Caco-2 (cell line): ENCODE results near the gene SMARCD1. TPM values are rescaled to one million over a fixed set of nuclear protein-coding genes. Genes with fewer than 3 reads are reported as not detected.

Experiments
- BruUV-seq: library from RNA; stranded (reverse); fragments of 400-500 nt; replicated peaks from 2 replicates; lab custom pipeline; 2021; lab: Mats Ljungman, UMichigan
- CTCF ChIA-PET: fragments of 300-600 bp; sonication (Branson Sonifier 250); formaldehyde crosslinking; loops from one replicate; lab custom pipeline; 2022; ENCODE audit warnings: antibody characterized with exemption; lab: Charles Lee
- POLR2A ChIA-PET: fragments of 300-600 bp; sonication (Branson Sonifier 250); formaldehyde crosslinking; loops from one replicate; lab custom pipeline; 2022; ENCODE audit warnings: antibody characterized with exemption; lab: Charles Lee
- DNase-seq, 2 experiments: peaks; one replicate each; pipeline versions ENCODE4 v3.0.0 to v3.0.0-alpha.2; 2020 to 2022
- H3K27me3 ChIP-seq: replicated peaks from 2 replicates; pipeline ENCODE4 v1.6.0; 2011; ENCODE audit warnings: low read length; ENCODE audit not compliant: control insufficient read depth, insufficient read depth
- H3K36me3 ChIP-seq: 2 replicates; pipeline ENCODE4 v1.5.1; 2011; ENCODE audit warnings: low read length; ENCODE audit not compliant: control insufficient read depth, insufficient read depth
- H3K4me1 ChIP-seq: fragments of 250-450 bp; sonication (Bioruptor Pico); 2 replicates; pipeline ENCODE4 v1.5.1; 2020; ENCODE audit warnings: mild to moderate bottlenecking
- H3K4me3 ChIP-seq: 2 replicates; pipeline ENCODE4 v1.5.1; 2011; ENCODE audit warnings: low read depth, mild to moderate bottlenecking, control low read depth, low read length
- H3K9me3 ChIP-seq: fragments of 250-450 bp; sonication (Bioruptor Pico); 2 replicates; pipeline ENCODE4 v1.5.1; 2020; ENCODE audit warnings: mild to moderate bottlenecking, moderate library complexity
- H3K27ac Mint-ChIP-seq: one replicate; pipeline ENCODE4 v1.8.0; 2022; ENCODE audit warnings: mixed read lengths; ENCODE audit not compliant: unreplicated experiment
- H3K27me3 Mint-ChIP-seq: one replicate; pipeline ENCODE4 v1.8.0; 2022; ENCODE audit warnings: mixed read lengths; ENCODE audit not compliant: insufficient read depth, unreplicated experiment
- H3K36me3 Mint-ChIP-seq: one replicate; pipeline ENCODE4 v1.8.0; 2022; ENCODE audit warnings: mild to moderate bottlenecking, mixed read lengths; ENCODE audit not compliant: insufficient read depth, unreplicated experiment
- H3K4me1 Mint-ChIP-seq: one replicate; pipeline ENCODE4 v1.8.0; 2022; ENCODE audit warnings: low read depth, mixed read lengths; ENCODE audit not compliant: unreplicated experiment
- H3K4me3 Mint-ChIP-seq: one replicate; pipeline ENCODE4 v1.8.0; 2022; ENCODE audit warnings: mild to moderate bottlenecking, moderate library complexity, mixed read lengths; ENCODE audit not compliant: unreplicated experiment
- H3K9me3 Mint-ChIP-seq: one replicate; pipeline ENCODE4 v1.8.0; 2022; ENCODE audit warnings: mixed read lengths; ENCODE audit not compliant: unreplicated experiment
- CTCF ChIP-seq, 2 experiments: fragments of 200-600 bp in 1 of 2; IDR thresholded peaks; 1 replicate in 1 of 2; 2 replicates in 1 of 2; pipeline versions ENCODE4 v1.5.1 to v1.8.0; 2011 to 2022; ENCODE audit warnings: antibody characterized with exemption in 1 of 2, control low read depth in 1 of 2, inconsistent platforms in 1 of 2, low read depth in 1 of 2, low read length in 1 of 2, mild to moderate bottlenecking in 1 of 2, moderate library complexity in 1 of 2; ENCODE audit not compliant: insufficient read depth in 1 of 2, severe bottlenecking in 1 of 2, unreplicated experiment in 1 of 2
- intact Hi-C: fragments of 100-400 bp; cut with micrococcal nuclease; formaldehyde crosslinking; loops from one replicate; pipeline ENCODE4 v1.10.0; 2022; ENCODE audit not compliant: unreplicated experiment
- total RNA-seq: library from RNA; stranded (reverse); gene quantifications from 2 replicates; pipeline ENCODE4 v1.2.3, GENCODE V29; 2022

Gene SMARCD1
- total RNA-seq, 1 experiment from 2014 or later: 158 TPM

GRCh38 chr12:50043854-50044253 is 41.3 kb upstream of the SMARCD1 start:
- Mint-ChIP-seq H3K27ac (no peak overlapping the region), H3K4me3 (no peak overlapping the region), H3K27me3 (no peaks in the 10 kb centered on the region), H3K4me1 (peaks cover 11% of the 10 kb centered on the region), H3K36me3 (no peaks in the 10 kb centered on the region), H3K9me3 (no peaks in the 10 kb centered on the region)
- no peaks in the 10 kb centered on the region for H3K9me3 ChIP-seq
- intact Hi-C loops: no loop called here
- H3K4me3 ChIP-seq: no peak overlapping the region
- no TSS peak for BruUV-seq
- POLR2A ChIA-PET: no interaction called here
- peak in 1 of 2 experiments; percentile 17 for DNase-seq
- no peaks in the 10 kb centered on the region for H3K27me3 ChIP-seq
- no peaks in the 10 kb centered on the region for H3K36me3 ChIP-seq
- peaks cover 9% of the 10 kb centered on the region for H3K4me1 ChIP-seq
- no peak for TF ChIP-seq CTCF (IDR thresholded peaks at IDR 0.05; ENCODE audit: insufficient read depth in 1 of 2, low read depth in 1 of 2, low read length in 1 of 2, severe bottlenecking in 1 of 2, unreplicated experiment in 1 of 2)
- CTCF ChIA-PET: interaction anchor here (0.6 to 1.2 kb wide), 2 partner anchors 22 to 77 kb away, joined by 3 to 6 read pairs; no protein-coding TSS in a partner anchor

GRCh38 chr12:50047693-50048250 is 37.4 kb upstream of the SMARCD1 start:
- no peak overlapping the region for H3K4me3 Mint-ChIP-seq
- no peaks in the 10 kb centered on the region for H3K36me3 ChIP-seq
- no peaks in the 10 kb centered on the region for H3K27me3 ChIP-seq
- no peak overlapping the region for H3K27ac Mint-ChIP-seq
- peaks cover 7% of the 10 kb centered on the region for H3K4me1 Mint-ChIP-seq
- H3K9me3 ChIP-seq: no peaks in the 10 kb centered on the region
- BruUV-seq: no TSS peak
- ChIA-PET POLR2A (no interaction called here), CTCF (interaction anchor here (0.8 kb wide), 1 partner anchor 23 kb away, joined by 4 read pairs; no protein-coding TSS in a partner anchor)
- peaks cover 15% of the 10 kb centered on the region for H3K4me1 ChIP-seq
- no peak for TF ChIP-seq CTCF (IDR thresholded peaks at IDR 0.05; ENCODE audit: insufficient read depth in 1 of 2, low read depth in 1 of 2, low read length in 1 of 2, severe bottlenecking in 1 of 2, unreplicated experiment in 1 of 2)
- no peaks in the 10 kb centered on the region for H3K9me3 Mint-ChIP-seq
- no peak overlapping the region for H3K4me3 ChIP-seq
- H3K36me3 Mint-ChIP-seq: no peaks in the 10 kb centered on the region
- intact Hi-C loops: no loop called here
- DNase-seq: no peak
- no peaks in the 10 kb centered on the region for H3K27me3 Mint-ChIP-seq

- H3K4me3 Mint-ChIP-seq: peak overlapping the region; percentile 68
- Histone ChIP-seq H3K4me1 (peaks cover 15% of the 10 kb centered on the region), H3K9me3 (no peaks in the 10 kb centered on the region), H3K27me3 (no peaks in the 10 kb centered on the region), H3K4me3 (no peak overlapping the region), H3K36me3 (no peaks in the 10 kb centered on the region)
- TF ChIP-seq CTCF (IDR thresholded peaks at IDR 0.05; ENCODE audit: insufficient read depth in 1 of 2, low read depth in 1 of 2, low read length in 1 of 2, severe bottlenecking in 1 of 2, unreplicated experiment in 1 of 2): no peak
- H3K27me3 Mint-ChIP-seq: no peaks in the 10 kb centered on the region
- no peak overlapping the region for H3K27ac Mint-ChIP-seq
- intact Hi-C loops: loop anchor here (1.0 kb wide), 1 partner anchor 10 kb away; no protein-coding TSS in a partner anchor
- DNase-seq: no peak
- H3K36me3 Mint-ChIP-seq: no peaks in the 10 kb centered on the region
- ChIA-PET POLR2A (interaction anchor here (0.7 to 1.0 kb wide), 2 partner anchors 62 to 308 kb away, joined by 4 read pairs; partner anchors contain the start of gene COX14), CTCF (interaction anchor here (0.6 to 1.8 kb wide), 8 partner anchors 11 to 1850 kb away, joined by 3 to 9 read pairs (median 6); partner anchors contain the start of gene COX14)
- H3K4me1 Mint-ChIP-seq: peaks cover 7% of the 10 kb centered on the region
- BruUV-seq: no TSS peak
- no peaks in the 10 kb centered on the region for H3K9me3 Mint-ChIP-seq
Measured at GRCh38 chr12:50049254-50050118, 35.7 kb upstream of the SMARCD1 start.
